IMR-90 (cell line): ENCODE data around the gene FLVCR1. TPM values are rescaled to one million over a fixed set of nuclear protein-coding genes. Genes with fewer than 3 reads are reported as not detected.

Experiments used
- ATAC-seq: fragments of 200-7000 bp; cut with Tn5 transposase; 2 replicates; pipeline ENCODE4 v1.9.1; 2020; ENCODE audit warnings: low read depth, mild to moderate bottlenecking, moderate library complexity
- BruUV-seq: library from RNA; stranded (reverse); fragments of 400-500 nt; replicated peaks from 2 replicates; lab custom pipeline; 2021; lab: Mats Ljungman, UMichigan
- CTCF ChIA-PET: fragments of 300-600 bp; formaldehyde crosslinking; extraction: SDS; loops from one replicate; lab custom pipeline; 2021; ENCODE audit warnings: antibody characterized with exemption; lab: Yijun Ruan, JAX
- POLR2A ChIA-PET: fragments of 300-600 bp; sonication (Branson Sonifier 250); formaldehyde crosslinking; loops from one replicate; lab custom pipeline; 2022; ENCODE audit warnings: antibody characterized with exemption; ENCODE audit not compliant: unreplicated experiment; lab: Charles Lee
- DNase-seq: peaks from one replicate; pipeline ENCODE4 v3.0.0; 2013
- H2AFZ ChIP-seq: replicated peaks from 2 replicates; pipeline ENCODE3; 2013; ENCODE audit warnings: low read length, mild to moderate bottlenecking; ENCODE audit not compliant: poor library complexity
- H2AK5ac ChIP-seq: 2 replicates; pipeline ENCODE4 v1.6.1; 2013; ENCODE audit warnings: low read depth, low read length, inconsistent platforms
- H2AK9ac ChIP-seq: replicated peaks from 2 replicates; pipeline ENCODE3; 2013; ENCODE audit warnings: mild to moderate bottlenecking, low read depth, low read length, moderate library complexity; ENCODE audit not compliant: poor library complexity
- H2BK120ac ChIP-seq: 2 replicates; pipeline ENCODE4 v1.6.1; 2013; ENCODE audit warnings: low read depth, low read length, inconsistent platforms
- H2BK15ac ChIP-seq: 3 replicates; pipeline ENCODE4 v1.6.1; 2013; ENCODE audit warnings: low read depth, low read length, inconsistent platforms
- H2BK20ac ChIP-seq: 2 replicates; pipeline ENCODE4 v1.6.1; 2013; ENCODE audit warnings: low read depth, mild to moderate bottlenecking, inconsistent platforms, low read length, moderate library complexity
- H2BK5ac ChIP-seq: 2 replicates; pipeline ENCODE4 v1.6.1; 2013; ENCODE audit warnings: mild to moderate bottlenecking, low read depth, low read length, inconsistent platforms; ENCODE audit not compliant: poor library complexity, severe bottlenecking
- H3K14ac ChIP-seq: replicated peaks from 2 replicates; pipeline ENCODE4 v1.6.1; 2013; ENCODE audit warnings: low read depth, low read length, inconsistent platforms
- H3K18ac ChIP-seq: 2 replicates; pipeline ENCODE4 v1.6.1; 2013; ENCODE audit warnings: low read depth, low read length, control low read depth
- H3K23ac ChIP-seq: 2 replicates; pipeline ENCODE4 v1.6.1; 2013; ENCODE audit warnings: low read depth, low read length, inconsistent platforms
- H3K27ac ChIP-seq: 2 replicates; pipeline ENCODE4 v1.5.1; 2013; ENCODE audit warnings: mild to moderate bottlenecking, control low read depth, low read length; ENCODE audit not compliant: insufficient read depth
- H3K27me3 ChIP-seq: 2 replicates; pipeline ENCODE4 v1.6.1; 2013; ENCODE audit warnings: low read length; ENCODE audit not compliant: control insufficient read depth, insufficient read depth
- H3K36me3 ChIP-seq: 2 replicates; pipeline ENCODE4 v1.6.1; 2013; ENCODE audit warnings: low read length, mixed read lengths; ENCODE audit not compliant: control insufficient read depth, insufficient read depth
- H3K4ac ChIP-seq: 2 replicates; pipeline ENCODE4 v1.6.1; 2013; ENCODE audit warnings: low read depth, low read length, inconsistent platforms
- H3K4me1 ChIP-seq: 2 replicates; pipeline ENCODE4 v1.6.1; 2013; ENCODE audit warnings: low read length, mixed read lengths; ENCODE audit not compliant: control insufficient read depth, insufficient read depth
- H3K4me2 ChIP-seq: 2 replicates; pipeline ENCODE4 v1.6.1; 2013; ENCODE audit warnings: low read depth, mild to moderate bottlenecking, control low read depth, low read length, moderate library complexity
- H3K4me3 ChIP-seq: 2 replicates; pipeline ENCODE4 v1.5.1; 2013; ENCODE audit warnings: low read depth, mild to moderate bottlenecking, control low read depth, low read length, moderate library complexity; ENCODE audit not compliant: insufficient read depth
- H3K56ac ChIP-seq: 2 replicates; pipeline ENCODE4 v1.6.1; 2013; ENCODE audit warnings: low read length, inconsistent platforms; ENCODE audit not compliant: insufficient read depth; ENCODE audit errors: extremely low read depth
- H3K79me1 ChIP-seq, 2 experiments: 2 replicates each; pipeline ENCODE4 v1.6.1; 2013; ENCODE audit warnings: low read length in 2 of 2, inconsistent platforms in 1 of 2, low read depth in 1 of 2
- H3K9ac ChIP-seq: 2 replicates; pipeline ENCODE4 v1.6.1; 2013; ENCODE audit warnings: low read depth, low read length, control low read depth
- H3K9me1 ChIP-seq: 2 replicates; pipeline ENCODE4 v1.6.1; 2013; ENCODE audit warnings: low read length, inconsistent platforms; ENCODE audit not compliant: insufficient read depth
- H3K9me3 ChIP-seq: 2 replicates; pipeline ENCODE4 v1.6.1; 2013; ENCODE audit warnings: low read length; ENCODE audit not compliant: control insufficient read depth, insufficient read depth
- H4K20me1 ChIP-seq: 2 replicates; pipeline ENCODE4 v1.6.1; 2013; ENCODE audit warnings: low read length, inconsistent platforms; ENCODE audit not compliant: insufficient read depth
- H4K5ac ChIP-seq: 2 replicates; pipeline ENCODE4 v1.6.1; 2013; ENCODE audit warnings: mild to moderate bottlenecking, low read depth, low read length, control low read depth
- H4K8ac ChIP-seq, 2 experiments: 2 replicates each; pipeline ENCODE4 v1.6.1; 2013; ENCODE audit warnings: low read depth in 2 of 2, low read length in 2 of 2, control low read depth in 1 of 2, inconsistent platforms in 1 of 2
- H4K91ac ChIP-seq: 2 replicates; pipeline ENCODE4 v1.6.1; 2013; ENCODE audit warnings: low read depth, low read length, inconsistent platforms; ENCODE audit not compliant: insufficient read depth
- RAD21 ChIP-seq: IDR thresholded peaks from 2 replicates; pipeline ENCODE4 v1.6.1; 2012; ENCODE audit warnings: low read length, improper control_type of control experiment
- WGBS, 2 experiments: methylation state at CpG; one replicate each; pipeline versions ENCODE4 v1.1.5 to v1.1.7; 2013; ENCODE audit warnings: missing lambda C conversion rate in 2 of 2; ENCODE audit not compliant: insufficient read length in 1 of 2; ENCODE audit errors: extremely low coverage in 2 of 2; 5-methylcytosine and 5-hydroxymethylcytosine counted together
- dilution Hi-C: fragments of 300-500 bp; cut with HindIII; formaldehyde crosslinking; loops from one replicate; pipeline ENCODE4 v1.14.3; 2018; ENCODE audit warnings: low sequenced_read_pairs; ENCODE audit not compliant: unreplicated experiment
- in situ Hi-C: fragments of 300-500 bp; cut with MboI; formaldehyde crosslinking; loops from 3 replicates; pipeline ENCODE4 v1.14.3; 2019; ENCODE audit warnings: low sequenced_read_pairs, inconsistent platforms, mixed read lengths
- intact Hi-C: fragments of 100-400 bp; cut with micrococcal nuclease; formaldehyde crosslinking; loops from 2 replicates; pipeline ENCODE4 v1.10.0; 2022
- polyA plus RNA-seq, 3 experiments: library from polyadenylated mRNA; depleted of rRNA; stranded (reverse); fragments of >200 nt; gene quantifications; 2 replicates each; pipeline ENCODE4 v1.2.3, GENCODE V29; 2012; ENCODE audit warnings: low replicate concordance in 1 of 3
- total RNA-seq: library from RNA; depleted of rRNA; stranded (reverse); fragments of >200 nt; gene quantifications from 2 replicates; pipeline ENCODE4 v1.2.3, GENCODE V29; 2012

FLVCR1 gene
- total and polyA plus RNA-seq, 2 of the 4 experiments (the other 2 are of a cell fraction), result 2.4 to 3.9 TPM

DNA sequence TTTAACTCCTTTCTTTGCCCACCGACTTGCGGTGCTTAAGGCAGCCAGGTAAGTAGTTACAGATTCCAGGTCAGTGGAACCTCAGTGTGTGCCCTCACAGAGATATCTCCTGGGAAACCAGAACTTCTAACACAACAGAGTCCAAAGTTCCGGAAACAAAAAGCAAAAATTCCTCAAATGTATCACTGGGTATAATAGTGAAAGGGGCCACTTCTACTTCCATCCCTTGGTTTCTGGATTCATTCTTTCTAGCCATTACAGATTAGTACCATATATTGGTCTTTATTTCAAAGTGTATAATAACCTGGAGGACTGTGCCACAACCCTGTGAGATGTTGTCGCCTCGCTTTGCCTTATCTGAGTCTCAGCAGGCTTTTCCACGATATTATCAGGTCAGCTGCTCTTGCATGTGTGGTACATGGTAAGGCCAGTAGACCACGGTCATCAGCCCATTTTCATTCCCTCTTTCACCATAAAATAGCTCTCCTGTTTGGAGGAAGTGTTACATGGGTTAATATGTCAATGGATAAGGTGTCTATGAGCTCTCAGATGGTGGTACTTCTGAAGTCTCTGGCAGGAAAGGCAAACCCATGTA, 77.4 kb downstream of the FLVCR1 start:
- Histone ChIP-seq H3K79me1 (no peaks in the 10 kb centered on the region), H3K9me3 (peaks cover 5% of the 10 kb centered on the region), H4K20me1 (no peaks in the 10 kb centered on the region), H2BK15ac (no peak overlapping the region), H3K27ac (no peak overlapping the region), H2AK5ac (no peak overlapping the region), H2AFZ (no peak overlapping the region), H3K27me3 (peaks cover 12% of the 10 kb centered on the region), H3K14ac (no peak overlapping the region), H3K36me3 (no peaks in the 10 kb centered on the region), H2BK120ac (no peak overlapping the region), H2AK9ac (no peak overlapping the region), H3K9me1 (no peaks in the 10 kb centered on the region), H3K4ac (no peak overlapping the region), H3K4me3 (no peak overlapping the region), H2BK20ac (no peak overlapping the region), H3K4me2 (no peak overlapping the region), H3K9ac (no peak overlapping the region), H4K5ac (no peak overlapping the region), H3K18ac (no peak overlapping the region), H3K23ac (no peak overlapping the region), H3K56ac (no peak overlapping the region), H4K8ac (no peak overlapping the region), H2BK5ac (no peak overlapping the region), H4K91ac (no peak overlapping the region), H3K4me1 (no peaks in the 10 kb centered on the region)
- dilution Hi-C loops, result no loop called here
- intact Hi-C loops, result no loop called here
- in situ Hi-C loops, result no loop called here
- ATAC-seq (no peak), DNase-seq (no peak)
- POLR2A ChIA-PET, result no interaction called here
- no CpG with 5 or more reads among the region's 7 CpGs for WGBS, 2 experiments
- BruUV-seq, result no TSS peak
- CTCF ChIA-PET, result no interaction called here
- no peak for TF ChIP-seq RAD21
